GOT3 (cell line): ENCODE data around the gene ZBTB11.
"Not testable (repeated sequence)": the region's sequence is repeated elsewhere in the genome, so short reads cannot be mapped to it uniquely, and the experiment has no call there.

ENCODE experiments used
- DNase-seq: peaks from one replicate; lab custom pipeline; 2025; ENCODE audit warnings: mixed read lengths; lab: John Stamatoyannopoulos, UW

Gene ZBTB11

GRCh38 chr3:101691685-101692671 lies 15.0 kb upstream of the ZBTB11 start:
- not testable (repeated sequence) for DNase-seq

- no peak for DNase-seq
These were observed 14.0 kb upstream of the ZBTB11 start for GRCh38 chr3:101690972-101691371.

GRCh38 chr3:101689286-101689685 lies 12.4 kb upstream of the ZBTB11 start:
- no peak for DNase-seq

- DNase-seq = no peak
These were observed 10.4 kb upstream of the ZBTB11 start for GRCh38 chr3:101687142-101687931.

- no peak for DNase-seq
These were observed 9.0 kb upstream of the ZBTB11 start for GRCh38 chr3:101685870-101686307.

- DNase-seq = no peak
These were observed 8.1 kb upstream of the ZBTB11 start for GRCh38 chr3:101685050-101685400.

- no peak for DNase-seq
These were observed 3.5 kb upstream of the ZBTB11 start for GRCh38 chr3:101680466-101680865.

GRCh38 chr3:101678837-101679236 lies 1.9 kb upstream of the ZBTB11 start:
- not testable (repeated sequence) for DNase-seq

- DNase-seq = no peak
These were observed 729 bp upstream of the ZBTB11 start for GRCh38 chr3:101677436-101678286.

GRCh38 chr3:101676216-101676764 lies 642 bp downstream of the ZBTB11 start:
- no peak for DNase-seq

- DNase-seq = no peak
These were observed 1.2 kb downstream of the ZBTB11 start for GRCh38 chr3:101675709-101676215.

- DNase-seq = no peak
These were observed 2.4 kb downstream of the ZBTB11 start for GRCh38 chr3:101674518-101674917.

- DNase-seq = no peak
These were observed 3.0 kb downstream of the ZBTB11 start for GRCh38 chr3:101673953-101674352.

GRCh38 chr3:101671014-101671413 lies 5.9 kb downstream of the ZBTB11 start:
- DNase-seq = no peak

GRCh38 chr3:101667844-101668243 lies 9.1 kb downstream of the ZBTB11 start:
- no peak for DNase-seq

GRCh38 chr3:101667331-101667730 lies 9.6 kb downstream of the ZBTB11 start:
- DNase-seq = no peak

GRCh38 chr3:101665851-101666250 lies 11.1 kb downstream of the ZBTB11 start:
- DNase-seq = no peak

GRCh38 chr3:101665357-101665756 lies 11.6 kb downstream of the ZBTB11 start:
- no peak for DNase-seq

- no peak for DNase-seq
These were observed 16.2 kb downstream of the ZBTB11 start for GRCh38 chr3:101660714-101661113.

GRCh38 chr3:101656651-101657050 lies 20.3 kb downstream of the ZBTB11 start:
- no peak for DNase-seq

- no peak for DNase-seq
These were observed 30.2 kb downstream of the ZBTB11 start for GRCh38 chr3:101646726-101647125.
